MM.1S (cell line): ENCODE measurements around the gene DNAJC15.

Experiments
- DNase-seq: peaks from one replicate; pipeline ENCODE4 v3.0.0-alpha.2; 2015
- H2AFZ ChIP-seq: fragments of 300-600 bp; sonication (generic); 2 replicates; pipeline ENCODE4 v1.6.0; 2016; ENCODE audit warnings: antibody characterized with exemption, low read length
- H3F3A ChIP-seq: fragments of 300-600 bp; sonication (generic); 2 replicates; pipeline ENCODE4 v1.6.1; 2016; ENCODE audit warnings: mild to moderate bottlenecking, antibody characterized with exemption, low read length, moderate library complexity, mixed read lengths; ENCODE audit not compliant: insufficient read depth
- H3K27ac ChIP-seq: fragments of 300-600 bp; sonication (generic); 2 replicates; pipeline ENCODE4 v1.5.1; 2016; ENCODE audit warnings: mild to moderate bottlenecking, low read length
- H3K27me3 ChIP-seq: fragments of 300-600 bp; sonication (generic); replicated peaks from 2 replicates; pipeline ENCODE4 v1.6.0; 2016; ENCODE audit warnings: low read length; ENCODE audit not compliant: insufficient read depth
- H3K36me3 ChIP-seq: fragments of 300-600 bp; sonication (generic); replicated peaks from 2 replicates; pipeline ENCODE4 v1.6.1; 2016; ENCODE audit warnings: mild to moderate bottlenecking, low read length, mixed read lengths; ENCODE audit not compliant: insufficient read depth
- H3K4me1 ChIP-seq: fragments of 300-600 bp; sonication (generic); 2 replicates; pipeline ENCODE4 v1.6.1; 2016; ENCODE audit warnings: low read length, mixed read lengths
- H3K4me2 ChIP-seq: fragments of 300-600 bp; sonication (generic); 2 replicates; pipeline ENCODE4 v1.6.0; 2016; ENCODE audit warnings: low read depth, low read length
- H3K4me3 ChIP-seq: fragments of 300-600 bp; sonication (generic); 2 replicates; pipeline ENCODE4 v1.5.1; 2016; ENCODE audit warnings: low read length, mixed read lengths
- H3K79me2 ChIP-seq: fragments of 300-600 bp; sonication (generic); 2 replicates; pipeline ENCODE4 v1.6.1; 2016; ENCODE audit warnings: mixed run types, low read length, mixed read lengths
- H3K9ac ChIP-seq: fragments of 300-600 bp; sonication (generic); 2 replicates; pipeline ENCODE4 v1.6.1; 2016; ENCODE audit warnings: low read length, mixed read lengths
- H3K9me2 ChIP-seq: fragments of 300-600 bp; sonication (generic); replicated peaks from 2 replicates; pipeline ENCODE4 v1.6.1; 2016; ENCODE audit warnings: mild to moderate bottlenecking, low read length, mixed read lengths; ENCODE audit not compliant: insufficient read depth
- H3K9me3 ChIP-seq: fragments of 300-600 bp; sonication (generic); replicated peaks from 2 replicates; pipeline ENCODE4 v1.6.1; 2016; ENCODE audit warnings: mild to moderate bottlenecking, low read length, mixed read lengths; ENCODE audit not compliant: insufficient read depth
- H4K20me1 ChIP-seq: fragments of 300-600 bp; sonication (generic); 2 replicates; pipeline ENCODE4 v1.6.1; 2016; ENCODE audit warnings: mild to moderate bottlenecking, low read length, moderate library complexity, mixed read lengths; ENCODE audit not compliant: insufficient read depth
- CTCF ChIP-seq: fragments of 300-600 bp; sonication (generic); IDR thresholded peaks from 2 replicates; pipeline ENCODE4 v1.5.1; 2016; ENCODE audit warnings: antibody characterized with exemption, low read length, mixed read lengths
- EZH2 ChIP-seq: fragments of 300-600 bp; sonication (generic); optimal IDR thresholded peaks from 2 replicates; pipeline ENCODE3; 2017; ENCODE audit warnings: low read depth, mild to moderate bottlenecking, antibody characterized with exemption, low read length, mixed read lengths
- EZH2phosphoT487 ChIP-seq: fragments of 300-600 bp; sonication (generic); IDR thresholded peaks from 2 replicates; pipeline ENCODE4 v1.6.1; 2018; ENCODE audit warnings: antibody characterized with exemption, low read length

Gene DNAJC15

GRCh38 chr13:43111559-43112400 is 88.4 kb downstream of the DNAJC15 start:
- H3K9me3 ChIP-seq: no peaks in the 10 kb centered on the region
- H3K79me2 ChIP-seq: no peaks in the 10 kb centered on the region
- DNase-seq: no peak
- H3K9me2 ChIP-seq: no peaks in the 10 kb centered on the region
- no peaks in the 10 kb centered on the region for H4K20me1 ChIP-seq
- H3K4me3 ChIP-seq: no peak overlapping the region
- H3K36me3 ChIP-seq: no peaks in the 10 kb centered on the region
- no peak overlapping the region for H2AFZ ChIP-seq
- TF ChIP-seq EZH2phosphoT487 (no peak), EZH2 (no peak), CTCF (no peak)
- no peaks in the 10 kb centered on the region for H3F3A ChIP-seq
- no peaks in the 10 kb centered on the region for H3K4me1 ChIP-seq
- H3K4me2 ChIP-seq: no peak overlapping the region
- no peak overlapping the region for H3K27ac ChIP-seq
- no peak overlapping the region for H3K9ac ChIP-seq
- H3K27me3 ChIP-seq: no peaks in the 10 kb centered on the region

GRCh38 chr13:43113603-43114002 is 90.2 kb downstream of the DNAJC15 start:
- H3K4me2 ChIP-seq: no peak overlapping the region
- H3K9me2 ChIP-seq: no peaks in the 10 kb centered on the region
- no peaks in the 10 kb centered on the region for H3K9me3 ChIP-seq
- H3K4me1 ChIP-seq: no peaks in the 10 kb centered on the region
- H4K20me1 ChIP-seq: no peaks in the 10 kb centered on the region
- H3K79me2 ChIP-seq: no peaks in the 10 kb centered on the region
- no peaks in the 10 kb centered on the region for H3K36me3 ChIP-seq
- TF ChIP-seq CTCF: no peak
- no peak for TF ChIP-seq EZH2phosphoT487
- TF ChIP-seq EZH2: no peak
- no peak overlapping the region for H3K27ac ChIP-seq
- no peak overlapping the region for H3K4me3 ChIP-seq
- no peak overlapping the region for H3K9ac ChIP-seq
- H2AFZ ChIP-seq: no peak overlapping the region
- H3F3A ChIP-seq: no peaks in the 10 kb centered on the region
- H3K27me3 ChIP-seq: no peaks in the 10 kb centered on the region
- DNase-seq: no peak

- H4K20me1 ChIP-seq: no peaks in the 10 kb centered on the region
- no peak overlapping the region for H3K9ac ChIP-seq
- no peaks in the 10 kb centered on the region for H3K9me3 ChIP-seq
- H3K4me3 ChIP-seq: no peak overlapping the region
- no peaks in the 10 kb centered on the region for H3F3A ChIP-seq
- DNase-seq: no peak
- H3K9me2 ChIP-seq: no peaks in the 10 kb centered on the region
- no peak overlapping the region for H3K4me2 ChIP-seq
- no peaks in the 10 kb centered on the region for H3K4me1 ChIP-seq
- H3K27ac ChIP-seq: no peak overlapping the region
- TF ChIP-seq CTCF (no peak), EZH2 (no peak), EZH2phosphoT487 (no peak)
- no peaks in the 10 kb centered on the region for H3K79me2 ChIP-seq
- no peak overlapping the region for H2AFZ ChIP-seq
- H3K36me3 ChIP-seq: no peaks in the 10 kb centered on the region
- H3K27me3 ChIP-seq: no peaks in the 10 kb centered on the region
These were observed 91.1 kb downstream of the DNAJC15 start for GRCh38 chr13:43114504-43114903.
